Activated CD4-positive, CD25-positive, alpha-beta regulatory T cell treated with anti-CD3 and anti-CD28 coated beads, Interleukin-2, amount 50 U/mL, for 24 hours (primary cell): ENCODE measurements around the gene MPZL2.
A peak's percentile ranks its signal among the peaks of the same experiment; 100 is the strongest.

Experiments
- ATAC-seq, 2 donors: fragments of 150-1000 bp; cut with Tn5 transposase; one replicate each; pipeline ENCODE4 v1.10.0; 2021; ENCODE audit warnings: mild to moderate bottlenecking in 1 of 2, moderate library complexity in 1 of 2

The MPZL2 gene

GRCh38 chr11:118283037-118283636 is 19.0 kb upstream of the MPZL2 start:
- ATAC-seq, result no peak

- ATAC-seq, result no peak
Measured at GRCh38 chr11:118282606-118283005, 18.5 kb upstream of the MPZL2 start.

- peak in 1 of 2 donors; percentile 43 for ATAC-seq
Measured at GRCh38 chr11:118281284-118281683, 17.2 kb upstream of the MPZL2 start.

- ATAC-seq, result peak in 1 of 2 donors; percentile 20
Measured at GRCh38 chr11:118277312-118277711, 13.2 kb upstream of the MPZL2 start.

- ATAC-seq, result no peak
Measured at GRCh38 chr11:118276422-118276821, 12.3 kb upstream of the MPZL2 start.

GRCh38 chr11:118275176-118275575 is 11.1 kb upstream of the MPZL2 start:
- no peak for ATAC-seq

GRCh38 chr11:118274186-118274585 is 10.1 kb upstream of the MPZL2 start:
- no peak for ATAC-seq

- no peak for ATAC-seq
Measured at GRCh38 chr11:118272001-118272400, 7.9 kb upstream of the MPZL2 start.

- ATAC-seq, result no peak
Measured at GRCh38 chr11:118267486-118267885, 3.4 kb upstream of the MPZL2 start.

GRCh38 chr11:118265954-118266353 is 1.9 kb upstream of the MPZL2 start:
- no peak for ATAC-seq

GRCh38 chr11:118264569-118265465 is 720 bp upstream of the MPZL2 start:
- ATAC-seq, result no peak

GRCh38 chr11:118263112-118263511 is 985 bp downstream of the MPZL2 start:
- no peak for ATAC-seq

GRCh38 chr11:118260353-118260752 is 3.7 kb downstream of the MPZL2 start:
- ATAC-seq, result no peak

- ATAC-seq, result no peak
Measured at GRCh38 chr11:118259138-118259537, 5.0 kb downstream of the MPZL2 start.

GRCh38 chr11:118258410-118258809 is 5.7 kb downstream of the MPZL2 start:
- no peak for ATAC-seq

- ATAC-seq, result no peak
Measured at GRCh38 chr11:118252688-118253087, 11.4 kb downstream of the MPZL2 start.

GRCh38 chr11:118251858-118252652 is 12.0 kb downstream of the MPZL2 start, which contains the start of gene MPZL3:
MPZL3 (minus strand) TSS chr11:118252365; CDS start chr11:118252294, 71 bp downstream.
- ATAC-seq, result peak; percentile 48 to 66

- peak; percentile 65 to 69 for ATAC-seq
Measured at GRCh38 chr11:118247041-118247440, 17.1 kb downstream of the MPZL2 start.

- ATAC-seq, result no peak
Measured at GRCh38 chr11:118245936-118246562, 18.0 kb downstream of the MPZL2 start.

- ATAC-seq, result no peak
Measured at GRCh38 chr11:118243993-118244762, 19.9 kb downstream of the MPZL2 start.

GRCh38 chr11:118243161-118243560 is 20.9 kb downstream of the MPZL2 start:
- no peak for ATAC-seq

- no peak for ATAC-seq
Measured at GRCh38 chr11:118241764-118242098, 22.4 kb downstream of the MPZL2 start.
